Upper lobe of left lung (tissue), 6 donors: ENCODE data around the gene SERPINB3. TPM values are rescaled to one million over a fixed set of nuclear protein-coding genes. Genes with fewer than 3 reads are reported as not detected.

Source experiments
- ATAC-seq, 2 donors: fragments of 200-7000 bp; cut with Tn5 transposase; one replicate each; pipeline ENCODE4 v1.9.1; 2022; ENCODE audit warnings: mild to moderate bottlenecking in 2 of 2, moderate library complexity in 2 of 2; ENCODE audit not compliant: low FRiP score in 2 of 2
- DNase-seq, 2 donors: peaks; one replicate each; pipeline ENCODE4 v3.0.0-alpha.2; 2019 to 2020
- H3K27ac ChIP-seq, 4 donors: fragments of 200-600 bp; sonication (generic); one replicate each; pipeline ENCODE4 v1.5.1; 2016 to 2019
- H3K27me3 ChIP-seq, 4 donors: fragments of 200-600 bp; sonication (generic); one replicate each; pipeline ENCODE4 v1.5.1; 2017 to 2019
- H3K36me3 ChIP-seq, 4 donors: fragments of 200-600 bp; sonication (generic); one replicate each; pipeline ENCODE4 v1.5.1; 2016 to 2019
- H3K4me1 ChIP-seq, 4 donors: fragments of 200-600 bp; sonication (generic); one replicate each; pipeline ENCODE4 v1.5.1; 2018 to 2019
- H3K4me3 ChIP-seq, 4 donors: fragments of 200-600 bp; sonication (generic); one replicate each; pipeline ENCODE4 v1.5.1; 2017 to 2019; ENCODE audit warnings: mild to moderate bottlenecking in 2 of 4, moderate library complexity in 1 of 4
- H3K9me3 ChIP-seq, 4 donors: fragments of 200-600 bp; sonication (generic); one replicate each; pipeline ENCODE4 v1.5.1; 2018 to 2019
- CTCF ChIP-seq, 6 experiments: fragments of 450-650 bp in 4 of 6; fragments of 200-600 bp in 2 of 6; sonication (generic) in 2 of 6; IDR thresholded peaks; one replicate each; pipeline ENCODE4 v1.5.1; 2016 to 2019; ENCODE audit warnings: antibody characterized with exemption in 6 of 6
- EP300 ChIP-seq, 4 donors: sonication (generic); formaldehyde crosslinking; IDR thresholded peaks; one replicate each; pipeline ENCODE4 v1.5.1; 2017; ENCODE audit warnings: antibody characterized with exemption in 4 of 4, control low read depth in 2 of 4
- POLR2A ChIP-seq, 4 donors: fragments of 450-650 bp; IDR thresholded peaks; one replicate each; pipeline ENCODE4 v1.5.1; 2016 to 2017; ENCODE audit warnings: antibody characterized with exemption in 4 of 4, mild to moderate bottlenecking in 2 of 4
- POLR2AphosphoS5 ChIP-seq, 2 donors: sonication (generic); formaldehyde crosslinking; IDR thresholded peaks; one replicate each; pipeline ENCODE4 v1.5.1; 2017; ENCODE audit warnings: antibody characterized with exemption in 2 of 2
- WGBS, 2 donors: methylation state at CpG; one replicate each; pipeline ENCODE4 v1.1.5; 2017 to 2018; 5-methylcytosine and 5-hydroxymethylcytosine counted together
- total RNA-seq, 6 donors: library from RNA; depleted of rRNA in 4 of 6; stranded (reverse); fragments of >200 nt in 4 of 6; gene quantifications; one replicate each; pipeline versions ENCODE4 v1.1.0 to v1.2.1, GENCODE V29; 2016 to 2021
- donor health status: DM: no; HTN: no; CAD: no; lungs with moderate emphysema.
- donor health status: DM: no; HTN: yes; CAD: no; lungs with severe emphysema.

SERPINB3 gene
- total RNA-seq, 6 donors from 2014 or later: 0.30 to 63.6 TPM; not detected in 4

GRCh38 chr18:63683890-63684289, 22.2 kb upstream of the SERPINB3 start:
- Histone ChIP-seq H3K36me3 (no peaks in the 10 kb centered on the region), H3K4me1 (no peaks in the 10 kb centered on the region), H3K4me3 (no peak overlapping the region), H3K27ac (no peak overlapping the region), H3K9me3 (no peaks in the 10 kb centered on the region), H3K27me3 (no peaks in the 10 kb centered on the region)
- TF ChIP-seq CTCF (IDR thresholded peaks at IDR 0.05) (no peak), POLR2AphosphoS5 (IDR thresholded peaks at IDR 0.05) (no peak), EP300 (IDR thresholded peaks at IDR 0.05) (no peak), POLR2A (IDR thresholded peaks at IDR 0.05) (no peak)
- DNase-seq (no peak), ATAC-seq (no peak)
- WGBS, 2 donors: 76 to 77% methylated on average over 5 of the region's 5 CpGs

GRCh38 chr18:63683152-63683551, 21.5 kb upstream of the SERPINB3 start:
- 38 to 39% methylated on average over 2 of the region's 2 CpGs for WGBS, 2 donors
- no peaks in the 10 kb centered on the region for H3K36me3 ChIP-seq
- H3K9me3 ChIP-seq: no peaks in the 10 kb centered on the region
- DNase-seq: peak in 1 of 2 donors; percentile 36
- H3K27me3 ChIP-seq: no peaks in the 10 kb centered on the region
- no peaks in the 10 kb centered on the region for H3K4me1 ChIP-seq
- H3K4me3 ChIP-seq: no peak overlapping the region
- no peak overlapping the region for H3K27ac ChIP-seq
- peak; percentile 26 to 92 for ATAC-seq
- TF ChIP-seq CTCF (IDR thresholded peaks at IDR 0.05): no peak
- TF ChIP-seq POLR2AphosphoS5 (IDR thresholded peaks at IDR 0.05): no peak
- no peak for TF ChIP-seq EP300 (IDR thresholded peaks at IDR 0.05)
- TF ChIP-seq POLR2A (IDR thresholded peaks at IDR 0.05): no peak

GRCh38 chr18:63681449-63682340, 20.0 kb upstream of the SERPINB3 start:
- Histone ChIP-seq H3K4me3 (no peak overlapping the region), H3K9me3 (no peaks in the 10 kb centered on the region), H3K27me3 (no peaks in the 10 kb centered on the region), H3K36me3 (no peaks in the 10 kb centered on the region), H3K27ac (no peak overlapping the region), H3K4me1 (no peaks in the 10 kb centered on the region)
- ATAC-seq: no peak
- no peak for TF ChIP-seq POLR2A (IDR thresholded peaks at IDR 0.05)
- TF ChIP-seq CTCF (IDR thresholded peaks at IDR 0.05): no peak
- no peak for TF ChIP-seq POLR2AphosphoS5 (IDR thresholded peaks at IDR 0.05)
- TF ChIP-seq EP300 (IDR thresholded peaks at IDR 0.05): no peak
- DNase-seq: no peak
- 89 to 93% methylated on average over 2 of the region's 2 CpGs for WGBS, 2 donors

- TF ChIP-seq POLR2A (IDR thresholded peaks at IDR 0.05): no peak
- no peak for TF ChIP-seq CTCF (IDR thresholded peaks at IDR 0.05)
- no peak for TF ChIP-seq EP300 (IDR thresholded peaks at IDR 0.05)
- Histone ChIP-seq H3K27me3 (no peaks in the 10 kb centered on the region), H3K4me1 (no peaks in the 10 kb centered on the region), H3K9me3 (no peaks in the 10 kb centered on the region), H3K4me3 (no peak overlapping the region), H3K36me3 (no peaks in the 10 kb centered on the region), H3K27ac (no peak overlapping the region)
- WGBS, 2 donors: 73 to 77% methylated on average over 5 of the region's 5 CpGs
- DNase-seq (no peak), ATAC-seq (no peak)
Measured at GRCh38 chr18:63679820-63680606, 18.3 kb upstream of the SERPINB3 start.
